ENCODE data around the gene UFD1.

The UFD1 gene

DNA sequence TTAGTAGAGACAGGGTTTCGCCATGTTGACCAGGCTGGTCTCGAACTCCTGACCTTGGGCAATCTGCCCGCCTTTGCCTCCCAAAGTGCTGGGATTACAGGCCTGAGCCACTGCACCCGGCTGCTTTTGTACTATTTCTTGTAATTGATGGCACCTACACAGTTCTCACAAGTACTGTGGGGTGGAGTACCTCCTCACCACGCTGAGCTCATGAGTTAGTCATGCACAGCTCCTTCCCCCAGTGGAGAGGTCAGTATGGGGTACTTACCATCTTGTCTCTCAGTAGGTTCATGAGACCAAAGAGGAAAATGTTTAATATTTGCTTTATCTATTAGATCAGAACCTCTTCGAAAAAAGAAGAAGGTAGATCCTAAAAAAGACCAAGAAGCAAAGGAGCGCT is 44.6 kb downstream of the UFD1 start:
- Histone ChIP-seq H3K9ac (ENCODE audit: low read depth, low read length) (no peak overlapping the region), H3K4me3 (ENCODE audit: low read length) (no peak overlapping the region), H3K36me3 (ENCODE audit: insufficient read depth, low read length) (peaks cover 27% of the 10 kb centered on the region), H3K9me3 (ENCODE audit: insufficient read depth, low read depth, low read length) (no peaks in the 10 kb centered on the region), H3K27ac (ENCODE audit: low read depth, low read length) (no peak overlapping the region), H3K4me1 (ENCODE audit: insufficient read depth, low read length) (no peaks in the 10 kb centered on the region; the same call in 1 of the 2 replicates), H3K27me3 (ENCODE audit: insufficient read depth, low read length) (no peaks in the 10 kb centered on the region)
- 98% methylated on average over 7 of the region's 7 CpGs for WGBS

GRCh38 chr22:19432133-19432851 is 46.7 kb downstream of the UFD1 start, which contains the start of gene MRPL40:
TSS of gene MRPL40 (plus strand) at chr22:19432545. CDS start at chr22:19432555, 10 bp downstream.
- under 1% methylated on average over 74 of the region's 74 CpGs for WGBS

GRCh38 chr22:19431649-19432132 is 47.3 kb downstream of the UFD1 start, which contains the start of gene HIRA:
TSS of gene HIRA (minus strand) at chr22:19431733. CDS start at chr22:19431476, 257 bp downstream.
- H3K9ac ChIP-seq (ENCODE audit: low read depth, low read length), result peak within 1 kb of the TSS; percentile 95
- H3K4me1 ChIP-seq (ENCODE audit: insufficient read depth, low read length), result no peaks in the 10 kb centered on the region; the same call in 1 of the 2 replicates
- WGBS, result under 1% methylated on average over 66 of the region's 66 CpGs
- peaks cover 31% of the 10 kb centered on the region for H3K36me3 ChIP-seq (ENCODE audit: insufficient read depth, low read length)
- H3K4me3 ChIP-seq (ENCODE audit: low read length), result peak within 1 kb of the TSS; percentile 98
- peak within 1 kb of the TSS; percentile 90 for H3K27ac ChIP-seq (ENCODE audit: low read depth, low read length)
- no peaks in the 10 kb centered on the region for H3K9me3 ChIP-seq (ENCODE audit: insufficient read depth, low read depth, low read length)
- no peaks in the 10 kb centered on the region for H3K27me3 ChIP-seq (ENCODE audit: insufficient read depth, low read length)

More at GRCh38 chr22:19432133-19432851, 46.7 kb downstream of the UFD1 start, which contains the start of gene MRPL40:
- peak within 1 kb of the TSS; percentile 90 for H3K27ac ChIP-seq (ENCODE audit: low read depth, low read length)
- H3K27me3 ChIP-seq (ENCODE audit: insufficient read depth, low read length), result no peaks in the 10 kb centered on the region
- H3K4me3 ChIP-seq (ENCODE audit: low read length), result peak within 1 kb of the TSS; percentile 98
- H3K36me3 ChIP-seq (ENCODE audit: insufficient read depth, low read length), result peaks cover 36% of the 10 kb centered on the region
- no peaks in the 10 kb centered on the region; the same call in 1 of the 2 replicates for H3K4me1 ChIP-seq (ENCODE audit: insufficient read depth, low read length)
- H3K9ac ChIP-seq (ENCODE audit: low read depth, low read length), result peak within 1 kb of the TSS; percentile 95
- H3K9me3 ChIP-seq (ENCODE audit: insufficient read depth, low read depth, low read length), result no peaks in the 10 kb centered on the region

- H3K27me3 ChIP-seq (ENCODE audit: insufficient read depth, low read length), result no peaks in the 10 kb centered on the region
- H3K36me3 ChIP-seq (ENCODE audit: insufficient read depth, low read length), result peaks cover 29% of the 10 kb centered on the region
- H3K27ac ChIP-seq (ENCODE audit: low read depth, low read length), result peak overlapping the region; percentile 75
- peak overlapping the region; percentile 98 for H3K4me3 ChIP-seq (ENCODE audit: low read length)
- H3K9ac ChIP-seq (ENCODE audit: low read depth, low read length), result peak overlapping the region; percentile 85
- H3K9me3 ChIP-seq (ENCODE audit: insufficient read depth, low read depth, low read length), result no peaks in the 10 kb centered on the region
- no peaks in the 10 kb centered on the region; the same call in 1 of the 2 replicates for H3K4me1 ChIP-seq (ENCODE audit: insufficient read depth, low read length)
- under 1% methylated on average over 53 of the region's 53 CpGs for WGBS
Measured at GRCh38 chr22:19430890-19431541, 48.0 kb downstream of the UFD1 start.

DNA sequence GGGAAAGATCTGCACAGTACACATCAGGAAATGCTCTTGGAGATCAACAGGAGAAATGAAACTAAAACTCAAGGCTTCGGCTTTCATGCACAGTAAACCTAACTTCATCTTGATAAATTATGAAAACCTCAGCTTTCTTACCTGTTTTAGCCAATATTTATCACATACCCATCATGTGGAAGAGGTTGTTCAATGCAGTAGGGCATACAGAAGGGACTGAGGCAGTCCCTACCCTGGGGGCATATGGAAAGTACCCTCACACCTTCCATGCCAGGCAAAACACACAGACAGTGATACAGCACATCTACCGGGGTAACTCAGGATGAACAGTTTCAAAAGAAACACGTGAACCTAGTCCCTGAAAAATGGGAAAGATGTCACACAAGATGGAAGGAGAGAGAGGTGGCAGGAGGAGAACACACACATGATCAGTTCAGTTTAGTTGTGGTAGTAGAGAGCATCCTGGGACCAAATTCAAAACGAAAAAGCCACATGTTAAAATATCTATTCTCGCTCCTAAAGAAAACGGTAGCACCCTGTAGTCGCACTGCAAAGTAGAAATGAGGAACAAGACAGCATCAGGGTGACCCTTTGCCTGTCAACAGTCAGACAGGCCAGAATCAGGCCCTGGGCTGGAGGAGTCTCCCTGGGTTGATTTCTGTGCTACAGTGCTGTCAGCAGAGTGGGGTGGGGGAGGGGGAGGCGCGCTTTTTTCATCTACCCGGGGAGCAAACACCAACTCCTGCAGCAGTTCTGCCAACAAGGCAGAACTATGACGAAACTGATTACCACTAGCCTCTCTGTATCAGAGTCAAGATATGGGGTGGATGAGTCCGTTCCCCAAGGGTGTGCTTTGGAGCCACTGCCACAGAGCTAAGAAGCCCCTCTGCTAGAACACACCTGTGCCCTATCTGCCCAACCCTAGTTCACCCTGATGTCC is 48.8 kb downstream of the UFD1 start:
- Histone ChIP-seq H3K27ac (ENCODE audit: low read depth, low read length) (peak overlapping the region; percentile 75; the same call in 1 of the 2 replicates), H3K4me1 (ENCODE audit: insufficient read depth, low read length) (no peaks in the 10 kb centered on the region; the same call in 1 of the 2 replicates), H3K9ac (ENCODE audit: low read depth, low read length) (peak overlapping the region; percentile 85), H3K27me3 (ENCODE audit: insufficient read depth, low read length) (no peaks in the 10 kb centered on the region), H3K36me3 (ENCODE audit: insufficient read depth, low read length) (peaks cover 23% of the 10 kb centered on the region), H3K4me3 (ENCODE audit: low read length) (peak overlapping the region; percentile 98), H3K9me3 (ENCODE audit: insufficient read depth, low read depth, low read length) (no peaks in the 10 kb centered on the region)
- 38% methylated on average over 12 of the region's 12 CpGs for WGBS

DNA sequence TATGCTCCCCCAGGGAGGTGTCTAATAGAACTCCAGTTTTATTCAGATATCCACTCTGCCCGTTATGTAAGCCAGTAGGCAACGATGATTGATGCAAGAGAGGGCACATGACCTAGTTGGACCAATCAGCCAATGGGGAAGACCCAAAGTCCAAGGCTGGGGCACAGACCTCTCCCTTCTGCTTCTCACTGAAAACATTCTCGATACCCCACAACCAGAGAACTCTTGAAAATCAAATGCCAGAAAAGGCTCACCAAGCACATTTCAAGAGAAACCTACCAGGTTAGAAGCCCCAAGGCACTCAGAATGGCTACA is 54.9 kb downstream of the UFD1 start:
- no peaks in the 10 kb centered on the region for H3K27me3 ChIP-seq (ENCODE audit: insufficient read depth, low read length)
- no peak overlapping the region for H3K4me3 ChIP-seq (ENCODE audit: low read length)
- no peaks in the 10 kb centered on the region for H3K9me3 ChIP-seq (ENCODE audit: insufficient read depth, low read depth, low read length)
- WGBS, result 97% methylated on average over 3 of the region's 3 CpGs
- H3K36me3 ChIP-seq (ENCODE audit: insufficient read depth, low read length), result 0 out of 2 replicates have a peak, but pooled peaks cover 14% of the 10 kb centered on the region
- no peak overlapping the region for H3K27ac ChIP-seq (ENCODE audit: low read depth, low read length)
- H3K9ac ChIP-seq (ENCODE audit: low read depth, low read length), result no peak overlapping the region
- H3K4me1 ChIP-seq (ENCODE audit: insufficient read depth, low read length), result peaks cover 26% of the 10 kb centered on the region

GRCh38 chr22:19422440-19423301 is 56.3 kb downstream of the UFD1 start:
- H3K9me3 ChIP-seq (ENCODE audit: insufficient read depth, low read depth, low read length), result no peaks in the 10 kb centered on the region
- no peaks in the 10 kb centered on the region for H3K27me3 ChIP-seq (ENCODE audit: insufficient read depth, low read length)
- peaks cover 27% of the 10 kb centered on the region for H3K4me1 ChIP-seq (ENCODE audit: insufficient read depth, low read length)
- 65% methylated on average over 11 of the region's 11 CpGs for WGBS
- no peak overlapping the region for H3K4me3 ChIP-seq (ENCODE audit: low read length)
- H3K27ac ChIP-seq (ENCODE audit: low read depth, low read length), result peak overlapping the region; percentile 30; the same call in 1 of the 2 replicates
- H3K36me3 ChIP-seq (ENCODE audit: insufficient read depth, low read length), result 0 out of 2 replicates have a peak, but pooled peaks cover 6% of the 10 kb centered on the region
- H3K9ac ChIP-seq (ENCODE audit: low read depth, low read length), result peak overlapping the region; percentile 21; the same call in 1 of the 2 replicates

DNA sequence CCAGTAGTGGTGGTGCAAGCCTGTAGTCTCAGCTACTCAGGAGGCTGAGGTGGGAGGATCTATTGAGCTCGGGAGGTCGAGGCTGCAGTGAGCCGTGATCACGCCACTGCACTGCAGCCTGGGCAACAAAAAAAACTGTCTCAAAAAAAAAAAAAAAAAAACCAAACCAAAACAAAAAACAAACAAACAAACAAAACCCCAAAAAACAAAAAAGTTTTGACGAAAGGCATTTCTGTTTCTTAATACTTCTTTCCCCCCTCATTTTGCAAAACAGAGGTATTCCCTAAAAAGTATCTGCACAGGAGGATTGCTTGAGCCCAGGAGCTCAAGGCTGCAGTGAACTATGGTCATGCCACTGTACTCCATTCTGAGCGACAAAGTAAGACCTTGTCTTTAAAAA is 58.7 kb downstream of the UFD1 start:
- Histone ChIP-seq H3K4me3 (ENCODE audit: low read length) (no peak overlapping the region), H3K27ac (ENCODE audit: low read depth, low read length) (no peak overlapping the region), H3K4me1 (ENCODE audit: insufficient read depth, low read length) (peaks cover 27% of the 10 kb centered on the region), H3K27me3 (ENCODE audit: insufficient read depth, low read length) (no peaks in the 10 kb centered on the region), H3K9ac (ENCODE audit: low read depth, low read length) (no peak overlapping the region), H3K9me3 (ENCODE audit: insufficient read depth, low read depth, low read length) (no peaks in the 10 kb centered on the region), H3K36me3 (ENCODE audit: insufficient read depth, low read length) (0 out of 2 replicates have a peak, but pooled peaks cover 5% of the 10 kb centered on the region)
- 93% methylated on average over 6 of the region's 6 CpGs for WGBS

DNA sequence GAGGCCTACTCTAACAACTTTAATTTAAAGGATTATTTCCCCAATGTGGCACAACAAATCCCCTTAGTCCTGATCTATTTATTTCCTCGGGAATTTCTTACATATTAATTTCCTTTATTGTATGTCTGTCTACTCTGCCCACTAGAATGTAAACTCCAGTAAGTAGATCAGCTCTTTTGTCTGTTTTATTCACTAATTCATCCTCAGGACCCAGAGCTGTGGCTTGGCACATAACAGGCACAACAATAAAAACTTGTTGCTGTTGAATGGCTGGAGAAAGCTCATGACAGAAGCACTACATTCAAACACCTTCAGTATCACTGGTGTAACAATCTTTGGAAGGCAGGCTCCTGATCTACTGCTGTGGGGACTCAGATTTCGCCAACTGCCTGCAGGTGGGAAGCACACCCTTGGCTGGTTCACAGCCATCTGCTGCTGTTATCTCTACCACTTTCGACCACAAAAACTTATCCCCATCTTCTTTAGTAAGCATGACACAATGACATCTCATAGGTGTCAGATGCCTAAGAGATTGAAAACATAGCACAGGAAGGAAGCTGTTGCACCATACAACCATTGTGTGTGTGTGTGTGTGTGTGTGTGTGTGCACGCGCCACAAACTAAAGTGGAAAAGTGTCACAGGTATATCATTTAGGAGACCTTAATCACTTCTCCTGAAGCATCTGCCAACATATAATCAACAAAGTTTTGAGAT is 59.4 kb downstream of the UFD1 start:
- 81% methylated on average over 4 of the region's 5 CpGs for WGBS
- Histone ChIP-seq H3K27ac (ENCODE audit: low read depth, low read length) (no peak overlapping the region), H3K27me3 (ENCODE audit: insufficient read depth, low read length) (no peaks in the 10 kb centered on the region), H3K4me1 (ENCODE audit: insufficient read depth, low read length) (peaks cover 27% of the 10 kb centered on the region), H3K9ac (ENCODE audit: low read depth, low read length) (no peak overlapping the region), H3K36me3 (ENCODE audit: insufficient read depth, low read length) (no peaks in the 10 kb centered on the region), H3K4me3 (ENCODE audit: low read length) (no peak overlapping the region), H3K9me3 (ENCODE audit: insufficient read depth, low read depth, low read length) (no peaks in the 10 kb centered on the region)

All from HUES64 (cell line).